C4-2B (cell line): ENCODE data around the gene FEZF1.
A peak's percentile ranks its signal among the peaks of the same experiment; 100 is the strongest.

Experiments used
- H3K27ac ChIP-seq: fragments of 450-650 bp; 2 replicates; pipeline ENCODE4 v1.5.1; 2017
- ZFX ChIP-seq: fragments of 450-650 bp; IDR thresholded peaks from 2 replicates; pipeline ENCODE4 v1.6.1; 2017
- TF ChIP-seq, protein P1 (sequence below): fragments of 450-650 bp; conservative IDR thresholded peaks from 2 replicates; pipeline ENCODE4 v1.5.1; 2017; ENCODE audit warnings: mild to moderate bottlenecking

FEZF1 gene

GRCh38 chr7:122305475-122306319 is 1.1 kb upstream of the FEZF1 start:
- TF ChIP-seq, protein P1, sequence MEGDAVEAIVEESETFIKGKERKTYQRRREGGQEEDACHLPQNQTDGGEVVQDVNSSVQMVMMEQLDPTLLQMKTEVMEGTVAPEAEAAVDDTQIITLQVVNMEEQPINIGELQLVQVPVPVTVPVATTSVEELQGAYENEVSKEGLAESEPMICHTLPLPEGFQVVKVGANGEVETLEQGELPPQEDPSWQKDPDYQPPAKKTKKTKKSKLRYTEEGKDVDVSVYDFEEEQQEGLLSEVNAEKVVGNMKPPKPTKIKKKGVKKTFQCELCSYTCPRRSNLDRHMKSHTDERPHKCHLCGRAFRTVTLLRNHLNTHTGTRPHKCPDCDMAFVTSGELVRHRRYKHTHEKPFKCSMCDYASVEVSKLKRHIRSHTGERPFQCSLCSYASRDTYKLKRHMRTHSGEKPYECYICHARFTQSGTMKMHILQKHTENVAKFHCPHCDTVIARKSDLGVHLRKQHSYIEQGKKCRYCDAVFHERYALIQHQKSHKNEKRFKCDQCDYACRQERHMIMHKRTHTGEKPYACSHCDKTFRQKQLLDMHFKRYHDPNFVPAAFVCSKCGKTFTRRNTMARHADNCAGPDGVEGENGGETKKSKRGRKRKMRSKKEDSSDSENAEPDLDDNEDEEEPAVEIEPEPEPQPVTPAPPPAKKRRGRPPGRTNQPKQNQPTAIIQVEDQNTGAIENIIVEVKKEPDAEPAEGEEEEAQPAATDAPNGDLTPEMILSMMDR = no peak
- no peak for TF ChIP-seq ZFX
- H3K27ac ChIP-seq = peak overlapping the region; percentile 30; the same call in 1 of the 2 replicates

DNA sequence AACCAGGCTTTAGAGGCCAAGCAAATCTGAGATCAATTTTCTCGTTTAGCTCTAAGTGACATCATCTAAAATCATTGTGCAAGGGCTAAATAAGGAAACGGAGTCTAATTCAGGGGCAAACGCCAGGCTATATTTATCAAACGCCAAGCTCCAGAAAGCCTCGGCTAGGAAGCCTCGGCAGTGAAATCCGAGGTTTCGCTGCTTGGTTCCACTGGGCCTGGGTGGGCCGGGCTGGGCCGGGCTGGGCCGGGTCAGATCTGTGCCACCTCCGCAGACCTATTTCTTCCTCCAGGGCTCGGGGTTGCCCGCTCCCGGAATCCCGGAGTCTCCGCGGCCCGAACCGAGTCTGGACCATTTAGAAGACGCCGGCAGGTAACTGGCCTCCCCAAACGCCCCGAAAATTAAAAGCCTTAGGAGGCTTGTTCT is 459 bp upstream of the FEZF1 start:
- TF ChIP-seq, protein P1 = no peak
- TF ChIP-seq ZFX = no peak
- H3K27ac ChIP-seq = peak overlapping the region; percentile 30

GRCh38 chr7:122303531-122304318 is 825 bp downstream of the FEZF1 start:
- no peak for TF ChIP-seq ZFX
- TF ChIP-seq, protein P1 = no peak
- peak overlapping the region; percentile 24; the same call in 1 of the 2 replicates for H3K27ac ChIP-seq

- no peak for TF ChIP-seq ZFX
- TF ChIP-seq, protein P1 = no peak
- H3K27ac ChIP-seq = no peak overlapping the region
Observed at GRCh38 chr7:122302761-122303530, 1.6 kb downstream of the FEZF1 start.

DNA sequence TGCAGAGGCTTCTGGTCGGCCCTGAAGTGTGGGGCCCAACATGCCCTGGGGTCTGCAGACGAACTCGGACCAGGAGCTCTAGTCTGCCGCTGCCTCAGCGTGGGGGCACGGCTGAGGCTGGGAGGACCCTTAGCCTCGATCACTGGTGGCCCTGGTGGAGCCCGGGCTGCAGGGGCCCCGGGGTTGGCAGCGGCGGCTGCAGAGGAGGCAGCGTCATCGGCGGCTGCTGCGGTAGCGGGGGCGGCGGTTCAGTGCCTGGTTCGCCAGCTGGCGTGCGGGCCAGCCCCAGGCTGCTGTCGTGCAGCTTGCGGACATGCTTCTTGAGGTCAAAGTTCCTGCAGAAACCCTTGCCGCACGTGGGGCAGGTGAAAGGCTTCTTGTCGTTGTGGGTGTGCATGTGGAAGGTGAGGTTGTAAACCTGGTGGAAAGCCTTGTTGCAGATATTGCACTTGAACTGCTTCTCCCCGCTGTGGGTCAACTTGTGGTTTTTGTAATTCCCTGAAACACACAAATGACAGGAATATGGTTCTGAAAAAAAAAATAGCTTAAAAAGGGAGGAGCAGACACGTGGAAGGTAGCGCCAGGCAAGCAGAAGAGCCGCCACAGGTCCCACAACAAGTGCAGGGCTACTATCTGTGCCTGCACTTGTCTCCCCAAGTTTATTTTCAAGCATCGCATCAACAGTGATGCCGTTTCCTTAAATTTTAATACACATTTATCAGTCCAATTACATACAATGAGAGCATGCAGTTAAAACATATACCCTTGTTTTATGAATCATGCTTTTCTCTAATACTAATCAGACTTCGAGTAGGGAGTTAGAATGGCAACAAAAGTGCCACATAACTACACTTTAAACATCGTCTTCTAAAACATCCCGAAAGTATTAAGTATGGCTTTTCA is 2.4 kb downstream of the FEZF1 start:
- TF ChIP-seq, protein P1 = no peak
- TF ChIP-seq ZFX = no peak
- no peak overlapping the region for H3K27ac ChIP-seq

- H3K27ac ChIP-seq = no peak overlapping the region
- TF ChIP-seq, protein P1 = no peak
- TF ChIP-seq ZFX = no peak
Observed at GRCh38 chr7:122300956-122301833, 3.4 kb downstream of the FEZF1 start.
